DND-41 (cell line): ENCODE measurements around the gene ST7.

ENCODE experiments used
- ATAC-seq: fragments of 200-7000 bp; cut with Tn5 transposase; 3 replicates; pipeline ENCODE4 v1.9.1; 2021; ENCODE audit warnings: low read depth; ENCODE audit not compliant: insufficient read depth
- DNase-seq: peaks from one replicate; pipeline ENCODE4 v3.0.0-alpha.2; 2020
- H2AFZ ChIP-seq: 2 replicates; pipeline ENCODE4 v1.6.0; 2012; ENCODE audit warnings: low read depth, low read length
- H3K27ac ChIP-seq: 2 replicates; pipeline ENCODE4 v1.5.1; 2012; ENCODE audit warnings: low read length, inconsistent platforms
- H3K27me3 ChIP-seq: fragments of 200-600 bp; sonication (generic); 2 replicates; pipeline ENCODE4 v1.6.0; 2012; ENCODE audit warnings: low read length, mild to moderate bottlenecking, inconsistent platforms; ENCODE audit not compliant: insufficient read depth, poor library complexity
- H3K36me3 ChIP-seq: 2 replicates; pipeline ENCODE4 v1.5.1; 2012; ENCODE audit warnings: low read length, inconsistent platforms; ENCODE audit not compliant: insufficient read depth
- H3K4me1 ChIP-seq: 2 replicates; pipeline ENCODE4 v1.5.1; 2012; ENCODE audit warnings: mild to moderate bottlenecking, low read length; ENCODE audit not compliant: insufficient read depth
- H3K4me2 ChIP-seq: 2 replicates; pipeline ENCODE4 v1.6.0; 2012; ENCODE audit warnings: mild to moderate bottlenecking, moderate library complexity, low read length, inconsistent platforms; ENCODE audit not compliant: insufficient read depth
- H3K4me3 ChIP-seq, 2 experiments: fragments of 200-600 bp in 1 of 2; shearing (Covaris generic) in 1 of 2; 2 replicates each; pipeline ENCODE4 v1.5.1; 2012 to 2016; ENCODE audit warnings: inconsistent platforms in 2 of 2, low read length in 2 of 2, mild to moderate bottlenecking in 2 of 2, low read depth in 1 of 2, moderate library complexity in 1 of 2
- H3K79me2 ChIP-seq: 2 replicates; pipeline ENCODE4 v1.6.0; 2012; ENCODE audit warnings: low read length, inconsistent platforms; ENCODE audit not compliant: insufficient read depth
- H3K9ac ChIP-seq: 2 replicates; pipeline ENCODE4 v1.6.0; 2012; ENCODE audit warnings: low read depth, mild to moderate bottlenecking, inconsistent platforms, low read length, moderate library complexity
- H3K9me3 ChIP-seq: 2 replicates; pipeline ENCODE4 v1.5.1; 2012; ENCODE audit warnings: low read length, moderate library complexity, mild to moderate bottlenecking, inconsistent platforms; ENCODE audit not compliant: insufficient read depth, severe bottlenecking
- H4K20me1 ChIP-seq: 2 replicates; pipeline ENCODE4 v1.6.0; 2012; ENCODE audit warnings: low read length; ENCODE audit not compliant: insufficient read depth
- CTCF ChIP-seq: IDR thresholded peaks from 2 replicates; pipeline ENCODE4 v1.5.1; 2012; ENCODE audit warnings: borderline replicate concordance, low read length, moderate library complexity, mild to moderate bottlenecking; ENCODE audit not compliant: poor library complexity, severe bottlenecking; ENCODE audit errors: extremely low read depth
- EZH2 ChIP-seq: IDR thresholded peaks from 3 replicates; pipeline ENCODE4 v1.6.1; 2012; ENCODE audit warnings: borderline replicate concordance, low read depth, mild to moderate bottlenecking, moderate library complexity, low read length, inconsistent platforms; ENCODE audit not compliant: severe bottlenecking

The ST7 gene

DNA sequence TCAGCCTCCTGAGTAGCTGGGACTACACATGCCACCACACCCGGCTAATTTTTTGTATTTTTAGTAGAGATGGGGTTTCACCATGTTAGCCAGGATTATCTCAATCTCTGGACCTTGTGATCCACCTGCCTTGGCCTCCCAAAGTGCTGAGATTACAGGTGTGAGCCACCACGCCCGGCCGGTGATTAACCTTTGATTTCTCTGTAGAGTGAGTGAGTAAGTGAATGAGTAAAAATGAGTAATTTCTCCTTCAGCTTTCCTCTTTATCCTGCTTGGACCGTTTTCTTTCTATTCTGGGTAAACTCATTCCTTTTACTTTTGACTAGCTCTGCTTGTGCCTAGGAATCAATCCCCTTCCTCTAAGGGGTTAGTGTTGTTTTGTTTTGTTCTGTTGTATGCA is 36.8 kb downstream of the ST7 start:
- H3K36me3 ChIP-seq: no peaks in the 10 kb centered on the region
- no peaks in the 10 kb centered on the region for H4K20me1 ChIP-seq
- no peaks in the 10 kb centered on the region for H3K4me1 ChIP-seq
- ATAC-seq (no peak), DNase-seq (no peak)
- H3K27ac ChIP-seq: no peak overlapping the region
- peaks cover 21% of the 10 kb centered on the region for H3K27me3 ChIP-seq
- TF ChIP-seq EZH2: no peak
- no peak for TF ChIP-seq CTCF
- H3K4me2 ChIP-seq: no peak overlapping the region
- no peaks in the 10 kb centered on the region for H3K9me3 ChIP-seq
- H3K79me2 ChIP-seq: no peaks in the 10 kb centered on the region
- no peak overlapping the region for H3K4me3 ChIP-seq
- H2AFZ ChIP-seq: no peak overlapping the region
- H3K9ac ChIP-seq: no peak overlapping the region

DNA sequence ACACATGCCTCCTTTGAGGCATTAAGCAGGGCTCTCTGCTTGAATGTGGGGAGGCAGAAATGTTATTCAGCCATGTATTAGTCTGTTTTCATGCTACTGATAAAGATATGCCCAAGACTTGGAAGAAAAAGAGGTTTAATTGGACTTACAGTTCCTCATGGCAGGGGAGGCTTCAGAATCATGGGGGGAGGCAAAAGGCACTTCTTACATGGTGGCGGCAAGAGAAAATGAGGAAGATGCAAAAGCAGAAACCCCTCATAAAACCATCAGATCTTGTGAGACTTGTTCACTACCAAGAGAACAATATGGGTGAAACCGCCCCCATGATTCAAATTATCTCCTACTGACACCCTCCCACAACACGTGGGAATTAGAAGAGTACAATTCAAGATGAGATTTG is 37.9 kb downstream of the ST7 start:
- no peaks in the 10 kb centered on the region for H3K4me1 ChIP-seq
- H3K27ac ChIP-seq: no peak overlapping the region
- no peaks in the 10 kb centered on the region for H3K36me3 ChIP-seq
- no peak overlapping the region for H2AFZ ChIP-seq
- no peaks in the 10 kb centered on the region for H3K79me2 ChIP-seq
- no peak overlapping the region for H3K4me3 ChIP-seq
- DNase-seq (no peak), ATAC-seq (no peak)
- H3K9ac ChIP-seq: no peak overlapping the region
- TF ChIP-seq CTCF (no peak), EZH2 (no peak)
- H3K9me3 ChIP-seq: no peaks in the 10 kb centered on the region
- H3K4me2 ChIP-seq: no peak overlapping the region
- no peaks in the 10 kb centered on the region for H4K20me1 ChIP-seq
- peaks cover 18% of the 10 kb centered on the region for H3K27me3 ChIP-seq

DNA sequence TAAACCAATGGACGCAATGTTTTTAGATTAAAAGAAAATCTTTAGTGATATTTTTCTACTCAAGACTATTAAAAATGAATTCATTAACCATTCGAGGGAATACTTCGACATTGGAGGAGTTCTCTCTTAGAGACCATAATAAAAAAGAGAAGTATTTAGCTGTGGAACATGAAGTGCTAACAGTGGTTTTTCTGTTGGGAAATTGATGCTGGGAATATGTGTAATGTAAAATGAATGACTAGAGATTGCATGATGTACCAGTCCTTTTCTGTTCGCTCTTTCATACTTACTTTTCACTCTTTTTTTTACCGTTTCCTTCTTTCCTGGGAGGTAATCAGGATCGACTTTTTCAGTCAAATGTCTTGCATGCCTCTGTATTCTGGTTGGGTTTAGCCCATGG is 41.3 kb downstream of the ST7 start:
- DNase-seq (no peak), ATAC-seq (no peak)
- peaks cover 10% of the 10 kb centered on the region for H3K27me3 ChIP-seq
- H4K20me1 ChIP-seq: no peaks in the 10 kb centered on the region
- H2AFZ ChIP-seq: no peak overlapping the region
- H3K4me1 ChIP-seq: no peaks in the 10 kb centered on the region
- no peak overlapping the region for H3K4me3 ChIP-seq
- no peak overlapping the region for H3K9ac ChIP-seq
- no peaks in the 10 kb centered on the region for H3K79me2 ChIP-seq
- no peak overlapping the region for H3K27ac ChIP-seq
- H3K36me3 ChIP-seq: no peaks in the 10 kb centered on the region
- H3K9me3 ChIP-seq: no peaks in the 10 kb centered on the region
- TF ChIP-seq EZH2 (no peak), CTCF (no peak)
- no peak overlapping the region for H3K4me2 ChIP-seq

DNA sequence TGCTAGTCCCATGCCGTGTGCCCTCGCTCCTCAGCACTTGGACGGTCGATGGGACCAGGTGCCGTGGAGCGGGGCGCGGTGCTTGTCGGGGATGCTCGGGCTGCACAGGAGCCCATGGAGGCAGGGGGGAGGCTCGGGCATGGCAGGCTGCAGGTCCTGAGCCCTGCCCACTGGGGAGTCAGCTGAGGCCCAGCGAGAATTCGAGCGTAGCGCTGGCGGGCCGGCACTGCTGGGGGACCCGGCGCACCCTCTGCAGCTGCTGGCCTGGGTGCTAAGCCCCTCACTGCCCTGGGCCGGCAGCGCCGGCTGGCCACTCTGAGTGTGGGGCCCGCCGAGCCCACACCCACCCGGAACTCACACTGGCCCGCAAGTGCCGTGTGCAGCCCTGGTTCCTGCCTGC is 44.7 kb downstream of the ST7 start:
- DNase-seq (no peak), ATAC-seq (no peak)
- H3K4me1 ChIP-seq: no peaks in the 10 kb centered on the region
- no peak overlapping the region for H3K27ac ChIP-seq
- H3K4me3 ChIP-seq: no peak overlapping the region
- no peak overlapping the region for H3K9ac ChIP-seq
- no peaks in the 10 kb centered on the region for H3K36me3 ChIP-seq
- no peaks in the 10 kb centered on the region for H3K79me2 ChIP-seq
- H4K20me1 ChIP-seq: no peaks in the 10 kb centered on the region
- H3K27me3 ChIP-seq: peaks cover 10% of the 10 kb centered on the region
- H3K9me3 ChIP-seq: no peaks in the 10 kb centered on the region
- H2AFZ ChIP-seq: no peak overlapping the region
- no peak for TF ChIP-seq EZH2
- no peak for TF ChIP-seq CTCF
- no peak overlapping the region for H3K4me2 ChIP-seq
